Activated T-helper 9 cell treated with anti-CD3 and anti-CD28 coated beads, Interleukin-2, amount 50 U/mL, for 16 hours (primary cell): ENCODE measurements around the gene EPS8L1.
"Not testable (repeated sequence)": the region's sequence is repeated elsewhere in the genome, so short reads cannot be mapped to it uniquely, and the experiment has no call there.

Source experiments
- DNase-seq: peaks from one replicate; pipeline ENCODE4 v3.0.0-alpha.2; 2020; ENCODE audit warnings: low read depth

EPS8L1 gene

DNA sequence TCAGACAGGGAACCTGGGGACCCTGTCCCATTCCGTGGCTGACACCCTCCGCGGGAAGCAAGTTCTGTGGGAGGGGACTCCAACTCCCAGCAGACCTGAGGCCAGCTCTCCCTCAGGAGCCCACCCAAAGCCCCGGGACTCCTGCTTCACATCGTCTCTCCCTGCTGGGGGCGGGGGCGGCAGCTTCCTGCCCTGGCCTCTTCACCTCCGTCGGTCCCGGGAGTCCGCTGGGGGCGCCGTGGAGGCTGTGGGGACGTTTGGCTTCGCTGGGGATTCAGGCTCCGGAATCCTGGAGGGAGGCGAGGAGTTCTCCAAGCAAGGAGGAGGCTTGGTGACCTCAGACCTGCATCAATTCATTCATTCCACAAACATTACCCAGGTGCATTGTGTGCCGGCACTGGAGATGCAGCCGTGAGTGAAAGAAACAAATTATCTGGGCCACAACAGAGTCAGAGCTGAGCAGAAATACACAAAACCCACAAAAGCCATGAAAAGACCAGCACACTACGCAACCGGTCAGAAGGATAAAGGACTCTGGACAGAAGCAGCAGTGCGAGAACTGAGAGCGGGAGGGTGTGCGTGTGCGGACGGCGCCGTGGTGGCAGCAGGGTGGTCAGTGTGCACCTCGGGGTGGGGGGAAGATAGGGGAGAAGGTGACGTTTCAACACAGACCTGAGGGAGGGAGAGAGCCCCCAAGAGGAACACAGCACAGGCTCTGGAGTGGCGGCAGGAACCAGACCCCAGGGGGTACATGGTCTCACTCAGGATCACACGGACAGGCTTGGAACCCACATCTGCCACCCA is 19.0 kb downstream of the EPS8L1 start:
- DNase-seq = no peak

DNA sequence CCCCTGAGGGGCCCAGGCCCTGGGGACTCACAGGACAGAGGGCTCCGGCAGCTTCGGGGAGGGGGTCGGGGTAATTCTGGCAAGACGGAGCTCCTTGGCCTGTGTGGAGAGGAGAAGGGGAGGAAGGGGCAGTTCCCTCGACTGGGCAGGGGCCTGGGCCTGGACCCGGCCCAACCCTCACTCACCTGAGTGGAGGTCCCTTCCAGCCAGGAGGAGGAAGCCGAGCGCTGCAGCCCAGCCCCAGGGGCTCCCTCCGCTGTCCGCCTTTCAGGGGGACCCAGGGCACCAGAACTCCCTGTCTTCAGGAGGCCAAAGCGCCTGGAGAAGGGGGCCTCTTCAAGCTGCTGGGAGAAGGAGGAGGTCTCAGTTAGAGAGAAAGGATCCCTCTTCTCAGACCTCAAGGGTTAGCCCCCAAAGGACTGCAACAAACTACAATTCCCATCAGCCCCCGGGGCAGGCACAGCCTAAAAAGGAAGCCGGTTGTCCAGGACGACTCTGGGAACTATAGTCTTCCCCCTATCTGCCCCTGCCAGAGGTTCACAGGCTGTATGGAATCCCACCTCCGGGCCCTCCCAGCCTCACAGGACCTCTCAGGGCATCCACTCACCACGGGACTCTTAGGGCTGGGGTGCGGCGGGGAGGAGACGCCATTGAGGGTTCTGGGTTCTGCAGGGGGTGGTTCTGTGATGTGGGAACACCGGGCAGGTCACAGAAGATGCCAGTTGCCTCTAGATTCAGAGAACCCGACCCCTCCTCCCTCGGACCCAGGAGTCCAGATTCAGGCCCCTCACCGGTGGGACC is 19.8 kb downstream of the EPS8L1 start:
- DNase-seq = no peak

GRCh38 chr19:55096061-55096701 is 20.5 kb downstream of the EPS8L1 start:
- no peak for DNase-seq

- DNase-seq = no peak
These were observed 22.4 kb downstream of the EPS8L1 start for GRCh38 chr19:55097864-55098715.

GRCh38 chr19:55098716-55099556 is 23.3 kb downstream of the EPS8L1 start:
- DNase-seq = no peak

- DNase-seq = no peak
These were observed 24.2 kb downstream of the EPS8L1 start for GRCh38 chr19:55099557-55100506.

- DNase-seq = no peak
These were observed 25.6 kb downstream of the EPS8L1 start for GRCh38 chr19:55101261-55101660.

- DNase-seq = no peak
These were observed 27.5 kb downstream of the EPS8L1 start for GRCh38 chr19:55103190-55103589.

DNA sequence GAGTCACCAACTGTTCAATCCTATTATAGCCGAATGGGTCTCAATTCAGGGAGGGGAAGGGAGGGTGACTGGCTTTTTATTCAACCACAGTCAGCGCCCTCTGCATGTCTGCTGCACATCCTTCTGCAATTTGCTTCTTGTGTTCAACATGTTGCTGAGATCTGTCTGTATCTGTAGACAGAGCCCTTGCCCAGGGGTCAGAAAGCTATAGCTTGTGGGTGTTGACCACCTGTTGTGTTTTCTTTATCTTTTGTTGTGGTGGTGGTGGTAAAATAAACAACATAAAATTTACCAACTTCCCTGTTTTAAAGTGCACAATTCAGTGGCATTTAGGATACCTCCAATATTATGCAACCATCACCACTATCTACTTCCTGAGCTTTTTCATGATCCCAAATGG is 29.6 kb downstream of the EPS8L1 start:
- no peak for DNase-seq

- no peak for DNase-seq
These were observed 30.9 kb downstream of the EPS8L1 start for GRCh38 chr19:55106591-55106990.

DNA sequence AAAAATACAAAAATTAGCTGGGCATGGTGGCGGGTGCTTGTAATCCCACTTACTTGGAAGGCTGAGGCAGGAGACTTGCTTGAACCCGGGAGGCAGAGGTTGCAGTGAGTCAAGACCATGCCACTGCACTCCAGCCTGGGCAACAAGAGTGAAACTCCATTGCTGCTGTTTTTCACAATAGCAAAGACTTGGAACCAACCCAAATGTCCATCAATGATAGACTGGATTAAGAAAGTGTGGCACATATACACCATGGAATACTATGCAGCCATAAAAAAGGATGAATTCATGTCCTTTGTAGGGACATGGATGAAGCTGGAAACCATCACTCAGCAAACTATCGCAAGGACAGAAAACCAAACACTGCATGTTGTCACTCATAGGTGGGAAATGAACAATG is 31.6 kb downstream of the EPS8L1 start:
- DNase-seq = not testable (repeated sequence)

DNA sequence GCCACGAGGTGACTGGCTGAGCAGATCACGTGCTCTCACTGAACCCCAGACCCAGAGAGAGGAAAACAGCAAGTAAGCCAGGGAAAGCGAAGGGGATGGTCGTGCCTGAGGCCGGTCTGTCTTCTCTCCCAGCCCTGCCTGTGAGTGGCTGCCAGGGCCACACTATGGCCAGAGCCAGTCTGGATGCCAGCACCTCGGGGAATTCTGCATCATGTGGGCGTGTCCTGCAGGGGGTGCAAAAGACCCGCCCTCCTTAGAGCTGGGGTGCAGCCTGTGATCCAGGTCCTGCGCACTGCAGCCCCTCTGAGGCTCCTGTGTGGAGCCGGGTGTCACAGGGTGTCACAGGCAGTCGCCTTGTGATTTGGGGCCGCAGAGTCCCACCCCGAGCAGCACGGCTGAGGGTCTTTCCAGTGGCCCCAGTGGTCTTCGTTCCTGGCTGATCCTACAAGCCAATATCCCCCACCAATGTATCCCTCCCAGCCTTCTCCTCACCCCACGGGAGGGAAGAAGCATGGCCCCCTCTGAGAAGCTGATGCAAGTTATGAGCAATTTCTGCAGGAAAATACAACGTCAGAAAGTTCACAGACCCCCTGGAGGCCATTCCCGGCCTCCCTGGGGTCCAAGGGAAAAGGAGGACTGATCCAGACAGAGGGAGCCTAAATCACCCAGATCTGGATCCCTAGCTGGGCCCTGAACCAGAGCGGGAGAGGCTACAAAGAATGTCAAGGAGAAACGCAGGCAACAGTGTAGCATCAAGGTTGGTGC is 34.0 kb downstream of the EPS8L1 start:
- no peak for DNase-seq

GRCh38 chr19:55111238-55111831 is 35.7 kb downstream of the EPS8L1 start:
- no peak for DNase-seq

GRCh38 chr19:55112246-55112776 is 36.6 kb downstream of the EPS8L1 start:
- DNase-seq = no peak

GRCh38 chr19:55112777-55113569 is 37.3 kb downstream of the EPS8L1 start:
- no peak for DNase-seq

DNA sequence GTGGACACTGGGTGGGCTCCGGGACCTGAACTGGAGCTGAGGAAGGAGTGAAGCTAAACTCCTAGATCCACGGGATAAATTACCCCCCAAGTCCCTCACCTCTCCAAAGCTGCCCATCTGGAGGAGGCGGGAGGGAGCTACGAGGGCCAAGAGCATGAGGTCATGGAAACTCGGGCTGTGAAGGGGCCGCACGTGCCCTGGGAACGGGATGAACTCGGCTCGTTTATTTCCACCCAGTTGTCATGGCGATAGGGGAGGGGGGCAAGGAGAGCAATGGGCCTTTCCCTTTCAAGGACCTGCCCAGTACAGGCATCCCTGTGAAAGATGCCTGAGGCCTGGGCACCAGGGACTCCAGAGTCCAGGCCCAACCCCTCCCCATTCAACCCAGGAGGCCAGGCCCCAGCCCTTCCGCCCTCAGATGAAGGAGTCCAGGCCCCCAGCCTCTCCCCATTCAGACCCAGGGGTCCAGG is 37.9 kb downstream of the EPS8L1 start:
- no peak for DNase-seq

DNA sequence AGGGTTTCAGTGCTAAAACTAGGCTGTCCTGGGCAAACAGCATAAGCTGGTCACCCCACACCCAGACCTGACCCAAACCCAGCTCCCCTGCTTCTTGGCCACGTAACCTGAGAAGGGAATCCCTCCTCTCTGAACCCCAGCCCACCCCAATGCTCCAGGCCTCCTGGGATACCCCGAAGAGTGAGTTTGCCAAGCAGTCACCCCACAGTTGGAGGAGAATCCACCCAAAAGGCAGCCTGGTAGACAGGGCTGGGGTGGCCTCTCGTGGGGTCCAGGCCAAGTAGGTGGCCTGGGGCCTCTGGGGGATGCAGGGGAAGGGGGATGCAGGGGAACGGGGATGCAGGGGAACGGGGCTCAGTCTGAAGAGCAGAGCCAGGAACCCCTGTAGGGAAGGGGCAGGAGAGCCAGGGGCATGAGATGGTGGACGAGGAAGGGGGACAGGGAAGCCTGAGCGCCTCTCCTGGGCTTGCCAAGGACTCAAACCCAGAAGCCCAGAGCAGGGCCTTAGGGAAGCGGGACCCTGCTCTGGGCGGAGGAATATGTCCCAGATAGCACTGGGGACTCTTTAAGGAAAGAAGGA is 39.0 kb downstream of the EPS8L1 start:
- no peak for DNase-seq
